GM06990 (cell line): ENCODE results near the gene TMEM35B.
A peak's percentile ranks its signal among the peaks of the same experiment; 100 is the strongest.

ENCODE experiments used
- DNase-seq: peaks from one replicate; pipeline ENCODE4 v3.0.0-alpha.2; 2011; ENCODE audit not compliant: insufficient read length; ENCODE audit errors: extremely low read depth
- H3K27me3 ChIP-seq: replicated peaks from 2 replicates; pipeline ENCODE4 v1.6.0; 2011; ENCODE audit warnings: low read length; ENCODE audit not compliant: control insufficient read depth, insufficient read depth
- H3K36me3 ChIP-seq: 2 replicates; pipeline ENCODE4 v1.5.1; 2011; ENCODE audit warnings: low read length; ENCODE audit not compliant: control insufficient read depth, insufficient read depth
- H3K4me3 ChIP-seq: replicated peaks from 2 replicates; pipeline ENCODE4 v1.5.1; 2011; ENCODE audit warnings: low read depth, mild to moderate bottlenecking, control low read depth, low read length
- CTCF ChIP-seq: IDR thresholded peaks from 2 replicates; pipeline ENCODE4 v1.5.1; 2011; ENCODE audit warnings: low read length, control low read depth, mild to moderate bottlenecking, inconsistent platforms; ENCODE audit not compliant: insufficient read depth, poor library complexity, severe bottlenecking

Gene TMEM35B

GRCh38 chr1:35029761-35030160 lies 44.6 kb upstream of the TMEM35B start:
- no peak for DNase-seq
- Histone ChIP-seq H3K36me3 (peaks cover 2% of the 10 kb centered on the region), H3K4me3 (peak overlapping the region; percentile 67), H3K27me3 (no peaks in the 10 kb centered on the region)
- TF ChIP-seq CTCF = no peak

- H3K4me3 ChIP-seq = no peak overlapping the region
- no peak for TF ChIP-seq CTCF
- no peak for DNase-seq
- H3K36me3 ChIP-seq = peaks cover 1% of the 10 kb centered on the region; the same call in 1 of the 2 replicates
- H3K27me3 ChIP-seq = no peaks in the 10 kb centered on the region
These were observed 31.3 kb upstream of the TMEM35B start for GRCh38 chr1:35016406-35016805.

GRCh38 chr1:35014486-35014885 lies 29.3 kb upstream of the TMEM35B start:
- no peak overlapping the region for H3K4me3 ChIP-seq
- no peak for TF ChIP-seq CTCF
- DNase-seq = no peak

GRCh38 chr1:35005711-35006110 lies 20.6 kb upstream of the TMEM35B start:
- no peak for DNase-seq
- Histone ChIP-seq H3K27me3 (no peaks in the 10 kb centered on the region), H3K36me3 (peaks cover 3% of the 10 kb centered on the region), H3K4me3 (no peak overlapping the region)
- no peak for TF ChIP-seq CTCF

More at GRCh38 chr1:35014486-35014885, 29.3 kb upstream of the TMEM35B start:
- H3K27me3 ChIP-seq = no peaks in the 10 kb centered on the region
- H3K36me3 ChIP-seq = peaks cover 1% of the 10 kb centered on the region; the same call in 1 of the 2 replicates

- TF ChIP-seq CTCF = no peak
- H3K27me3 ChIP-seq = no peaks in the 10 kb centered on the region
- peaks cover 3% of the 10 kb centered on the region; the same call in 1 of the 2 replicates for H3K36me3 ChIP-seq
- no peak overlapping the region for H3K4me3 ChIP-seq
- no peak for DNase-seq
These were observed 16.6 kb upstream of the TMEM35B start for GRCh38 chr1:35001743-35002142.

GRCh38 chr1:34994878-34995277 lies 9.7 kb upstream of the TMEM35B start:
- Histone ChIP-seq H3K27me3 (no peaks in the 10 kb centered on the region), H3K36me3 (peaks cover 2% of the 10 kb centered on the region), H3K4me3 (no peak overlapping the region)
- TF ChIP-seq CTCF = no peak
- no peak for DNase-seq
